HG02938 (cell line): ENCODE data around the gene SHH.

Experiments used
- ATAC-seq: cut with Tn5 transposase; IDR thresholded peaks from one replicate; pipeline ENCODE4 v1.9.1; 2021; ENCODE audit warnings: mild to moderate bottlenecking, moderate library complexity; ENCODE audit not compliant: unreplicated experiment

The SHH gene

GRCh38 chr7:155766966-155767916, 45.0 kb downstream of the SHH start:
- ATAC-seq, result no peak

- ATAC-seq, result no peak
These were observed 45.9 kb downstream of the SHH start for GRCh38 chr7:155766386-155766785.

GRCh38 chr7:155765458-155765857, 46.8 kb downstream of the SHH start:
- ATAC-seq, result no peak

- peak; percentile 14 for ATAC-seq
These were observed 47.8 kb downstream of the SHH start for GRCh38 chr7:155764438-155764793.

- peak; percentile 63 for ATAC-seq
These were observed 48.4 kb downstream of the SHH start for GRCh38 chr7:155763691-155764437.

- ATAC-seq, result no peak
These were observed 49.1 kb downstream of the SHH start for GRCh38 chr7:155763122-155763521.

- no peak for ATAC-seq
These were observed 49.6 kb downstream of the SHH start for GRCh38 chr7:155762655-155763054.

- no peak for ATAC-seq
These were observed 50.2 kb downstream of the SHH start for GRCh38 chr7:155762036-155762435.

GRCh38 chr7:155761162-155761561, 51.1 kb downstream of the SHH start:
- ATAC-seq, result no peak

GRCh38 chr7:155759740-155760430, 52.4 kb downstream of the SHH start:
- ATAC-seq, result no peak

- ATAC-seq, result no peak
These were observed 53.9 kb downstream of the SHH start for GRCh38 chr7:155758348-155758747.

- ATAC-seq, result no peak
These were observed 55.9 kb downstream of the SHH start for GRCh38 chr7:155756322-155756721.

- no peak for ATAC-seq
These were observed 57.2 kb downstream of the SHH start for GRCh38 chr7:155755026-155755425.

- ATAC-seq, result no peak
These were observed 58.1 kb downstream of the SHH start for GRCh38 chr7:155754165-155754564.

GRCh38 chr7:155753446-155753965, 58.8 kb downstream of the SHH start:
- no peak for ATAC-seq

GRCh38 chr7:155752756-155753445, 59.4 kb downstream of the SHH start:
- peak; percentile 58 for ATAC-seq

- ATAC-seq, result no peak
These were observed 60.9 kb downstream of the SHH start for GRCh38 chr7:155751409-155751808.

- no peak for ATAC-seq
These were observed 61.8 kb downstream of the SHH start for GRCh38 chr7:155750255-155751125.
